ENCODE data around the gene UBE2G1.
"Not testable (repeated sequence)": the region's sequence is repeated elsewhere in the genome, so short reads cannot be mapped to it uniquely, and the experiment has no call there.

The UBE2G1 gene, protein sequence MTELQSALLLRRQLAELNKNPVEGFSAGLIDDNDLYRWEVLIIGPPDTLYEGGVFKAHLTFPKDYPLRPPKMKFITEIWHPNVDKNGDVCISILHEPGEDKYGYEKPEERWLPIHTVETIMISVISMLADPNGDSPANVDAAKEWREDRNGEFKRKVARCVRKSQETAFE

DNA sequence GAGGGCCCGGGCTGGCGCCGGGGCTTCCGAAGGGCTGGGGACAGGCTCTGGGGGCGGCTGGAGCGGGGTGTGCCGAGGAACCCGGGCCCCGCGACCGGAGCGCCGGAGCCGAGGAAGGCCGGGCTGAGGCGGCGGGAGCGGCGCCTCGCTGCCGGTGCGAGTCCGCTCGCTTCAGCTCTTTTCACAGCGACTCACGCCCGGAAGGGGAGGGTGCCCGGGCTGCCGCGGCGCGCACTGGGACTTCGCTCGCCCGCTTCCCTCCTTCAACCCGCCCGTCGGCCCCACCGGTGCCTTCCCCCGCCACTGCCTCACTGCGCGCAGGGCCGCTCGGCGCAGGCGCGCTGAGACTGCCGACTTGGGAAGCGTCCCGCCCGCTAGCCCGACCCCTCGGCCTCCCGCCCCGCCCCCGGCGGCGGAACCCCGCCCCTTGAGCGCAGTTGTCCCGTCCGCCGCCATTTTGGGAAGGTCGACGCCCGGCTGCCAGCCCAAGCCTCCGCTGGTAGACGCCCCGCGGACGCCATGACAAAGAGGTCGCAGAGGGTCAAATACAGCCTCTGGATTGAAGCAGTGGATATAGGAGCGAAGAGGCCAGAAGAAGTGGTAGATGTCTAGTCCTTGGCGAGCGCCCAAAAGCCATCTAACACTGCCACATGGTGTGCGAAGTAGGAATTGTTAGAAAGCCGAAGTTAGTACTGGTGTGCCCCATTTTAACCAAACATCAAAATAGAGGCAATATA is at the start of gene UBE2G1:
TSS of gene UBE2G1 (minus strand) at position 349 of the 737 bp plus-strand sequence. CDS start 359 bp downstream, outside the sequence.
- peak; percentile 81 for DNase-seq (ENCODE audit: low read depth)

DNA sequence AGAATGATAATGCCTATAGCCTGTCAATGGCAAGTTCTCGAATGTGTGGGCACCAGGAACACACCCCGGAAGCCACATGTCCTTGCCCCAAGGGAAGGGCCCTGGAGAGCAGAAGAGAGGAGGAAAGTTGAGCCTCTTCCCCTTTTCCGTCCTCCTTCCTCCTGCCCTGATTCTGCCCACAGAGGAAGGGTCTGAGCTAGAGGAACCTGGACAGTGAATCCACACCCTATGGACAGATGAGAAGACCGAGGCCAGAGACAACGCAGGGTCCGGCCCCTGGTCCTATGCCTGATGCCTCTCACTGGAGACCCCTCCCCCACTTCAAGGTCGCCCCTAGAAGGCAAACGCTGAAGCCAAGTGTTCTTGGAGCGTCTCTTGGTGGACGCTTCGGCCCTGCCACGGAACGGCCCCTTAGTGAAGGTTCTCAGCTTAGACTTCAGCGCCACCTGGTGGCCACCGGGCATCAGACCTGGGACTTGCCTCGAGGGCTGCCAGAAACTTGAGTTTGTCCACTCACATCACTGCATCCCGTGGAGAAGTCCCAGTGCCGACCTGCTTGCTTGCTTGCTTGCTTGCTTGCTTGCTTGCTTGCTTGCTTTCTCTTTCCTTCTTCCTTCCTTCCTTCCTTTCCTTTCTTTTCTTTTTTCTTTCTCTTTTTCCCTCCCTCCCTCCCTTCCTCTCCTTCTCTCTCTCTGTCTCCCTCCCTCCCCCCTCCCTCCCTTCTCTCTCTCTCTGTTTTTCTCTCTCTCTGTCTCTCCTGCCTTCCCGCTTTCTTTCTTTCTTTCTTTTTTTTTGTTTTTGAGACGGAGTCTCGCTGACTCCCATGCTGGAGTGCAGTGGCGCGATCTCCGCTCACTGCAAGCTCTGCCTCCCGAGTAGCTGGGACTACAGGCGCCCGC is 46.7 kb upstream of the UBE2G1 start:
- DNase-seq (ENCODE audit: low read depth) = peak; percentile 40

- no peak for DNase-seq (ENCODE audit: low read depth)
Measured at GRCh38 chr17:4411201-4411600, 44.7 kb upstream of the UBE2G1 start.

- DNase-seq (ENCODE audit: low read depth) = no peak
Measured at GRCh38 chr17:4409659-4410058, 43.2 kb upstream of the UBE2G1 start.

DNA sequence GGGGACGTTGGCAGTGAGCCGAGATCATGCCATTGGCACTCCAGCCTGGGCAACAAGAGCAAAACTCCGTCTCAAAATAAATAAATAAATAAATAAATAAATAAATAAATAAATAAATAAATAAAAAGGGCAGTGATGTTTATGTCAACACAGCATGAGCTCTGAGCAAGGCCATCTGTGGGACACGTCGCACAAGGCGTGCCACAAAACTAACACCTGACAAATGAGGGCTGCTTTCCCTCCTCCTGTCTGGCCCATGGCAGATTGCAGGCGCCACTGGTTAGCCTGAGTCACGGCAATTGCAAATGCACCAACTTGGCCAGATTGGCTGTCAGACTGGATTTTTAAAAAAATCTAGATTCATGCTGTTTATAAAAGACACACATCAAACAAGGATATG is 41.4 kb upstream of the UBE2G1 start:
- DNase-seq (ENCODE audit: low read depth) = no peak

DNA sequence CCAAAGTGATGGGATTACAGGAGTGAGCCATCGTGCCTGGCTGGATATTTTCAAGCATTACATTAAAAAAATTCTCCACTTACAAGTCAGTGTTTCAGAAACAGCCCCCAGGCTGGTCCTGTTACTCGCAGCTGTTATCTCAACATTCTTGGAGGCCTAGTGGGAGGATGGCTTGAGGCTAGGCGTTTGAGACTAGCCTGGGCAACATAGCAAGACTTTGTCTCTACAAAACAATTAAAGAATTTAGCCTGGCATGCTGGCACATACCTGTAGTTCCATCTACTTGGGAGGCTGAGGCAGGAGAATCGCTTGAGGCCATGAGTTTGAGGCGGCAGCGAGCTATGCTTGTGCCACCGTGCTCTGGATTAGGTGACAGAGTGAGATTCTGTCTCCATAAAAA is 40.7 kb upstream of the UBE2G1 start:
- DNase-seq (ENCODE audit: low read depth) = no peak

GRCh38 chr17:4406386-4406785 is 39.9 kb upstream of the UBE2G1 start:
- no peak for DNase-seq (ENCODE audit: low read depth)

DNA sequence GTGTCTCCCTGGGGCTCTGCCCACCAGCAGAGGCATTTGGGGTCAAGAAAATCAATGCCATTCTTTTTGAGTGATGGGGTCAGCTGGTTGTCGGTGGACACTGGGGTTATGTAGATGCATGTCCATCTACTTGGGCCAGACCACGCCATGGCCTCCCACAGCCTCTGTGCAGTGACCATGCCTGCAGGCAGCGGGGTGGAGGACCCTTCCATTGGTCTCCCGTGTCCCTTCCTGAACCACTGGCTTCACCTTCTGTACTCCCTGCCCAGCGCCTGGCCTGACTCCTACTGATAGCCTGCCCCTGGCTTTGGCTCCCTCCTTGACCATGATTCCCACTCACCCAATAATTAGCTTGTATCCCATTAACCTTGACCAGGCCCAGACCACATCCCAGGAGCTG is 39.2 kb upstream of the UBE2G1 start:
- DNase-seq (ENCODE audit: low read depth) = no peak

- DNase-seq (ENCODE audit: low read depth) = no peak
Measured at GRCh38 chr17:4405038-4405669, 38.7 kb upstream of the UBE2G1 start.

GRCh38 chr17:4397840-4398239 is 31.4 kb upstream of the UBE2G1 start:
- DNase-seq (ENCODE audit: low read depth) = no peak

DNA sequence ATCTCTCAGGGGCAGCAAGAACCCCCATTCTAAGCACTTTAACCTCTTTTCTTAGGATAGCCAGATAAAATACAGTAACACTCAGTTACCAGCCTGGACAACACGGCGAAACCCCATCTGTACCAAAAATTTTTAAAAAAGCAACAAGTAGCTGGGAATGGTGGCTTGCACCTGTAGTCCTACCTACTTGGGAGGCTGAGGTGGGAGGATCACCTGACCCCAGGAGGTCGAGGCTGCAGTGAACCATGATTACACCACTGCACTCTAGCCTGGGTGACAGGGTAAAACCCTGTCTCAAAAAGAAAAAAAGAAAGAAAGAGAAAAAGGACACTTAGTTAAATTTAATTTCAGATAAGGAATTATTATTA is 28.6 kb upstream of the UBE2G1 start:
- no peak for DNase-seq (ENCODE audit: low read depth)

DNA sequence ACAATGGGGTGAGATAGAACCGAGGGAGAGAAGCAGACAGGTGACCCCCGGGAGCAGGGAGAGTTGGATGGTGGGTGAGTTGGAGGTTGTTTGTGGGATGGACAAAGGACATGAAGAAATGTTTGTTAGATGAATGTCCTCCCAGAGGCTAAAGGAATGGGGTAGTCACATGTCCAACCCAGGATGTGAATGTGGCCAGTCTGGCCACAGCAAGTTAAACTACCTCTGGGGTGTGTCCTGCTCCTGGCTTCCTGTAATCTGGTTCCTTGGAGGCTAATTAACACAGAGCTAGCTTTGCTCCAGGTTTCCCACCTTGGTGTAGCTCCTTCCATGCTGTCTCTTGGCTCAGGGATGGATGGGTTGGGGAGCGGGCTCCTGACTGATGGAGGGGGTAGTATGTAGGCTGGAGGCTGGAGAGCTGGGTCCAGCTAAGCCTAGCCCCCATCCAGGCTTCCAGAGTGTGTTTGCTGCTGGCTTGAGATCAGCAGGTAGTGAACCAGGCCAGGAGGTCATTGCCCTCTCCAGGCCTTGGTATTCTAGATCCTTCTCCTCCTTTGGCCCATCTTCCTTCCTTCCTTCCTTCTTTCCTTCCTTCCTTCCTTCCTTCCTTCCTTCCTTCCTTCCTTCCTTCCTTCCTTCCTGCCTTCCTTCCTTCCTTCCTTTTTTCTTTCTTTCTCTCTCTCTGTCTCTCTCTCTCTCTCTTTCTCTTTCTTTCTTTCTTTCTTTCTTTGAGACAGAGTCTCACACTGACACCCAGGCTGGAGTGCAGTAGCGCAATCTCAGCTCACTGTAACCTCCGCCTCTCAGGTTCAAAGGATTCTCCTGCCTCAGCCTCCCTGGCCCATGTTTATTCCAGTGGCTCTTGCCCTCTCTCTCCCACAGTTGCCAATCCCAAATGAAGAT is 28.0 kb upstream of the UBE2G1 start:
- no peak for DNase-seq (ENCODE audit: low read depth)

DNA sequence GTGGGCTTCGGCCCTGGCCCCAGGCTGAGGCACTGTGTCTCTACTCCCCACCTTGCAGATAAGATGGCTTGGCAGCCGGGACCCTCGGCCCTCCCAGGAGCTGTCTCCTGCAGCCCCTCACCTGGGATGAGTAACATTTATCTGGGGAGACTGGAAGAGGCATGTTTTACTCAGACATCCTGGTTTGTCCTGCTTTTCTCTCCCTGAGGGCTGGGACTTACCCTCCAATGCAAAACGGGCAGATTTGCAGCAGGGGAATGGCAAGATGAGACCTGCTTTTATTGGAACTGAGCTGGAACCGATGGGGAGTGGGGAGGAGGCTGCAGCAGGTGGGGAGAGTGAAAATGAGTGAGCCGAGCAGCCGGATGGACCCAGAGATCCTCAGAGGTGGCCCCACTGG is 27.3 kb upstream of the UBE2G1 start:
- no peak for DNase-seq (ENCODE audit: low read depth)

DNA sequence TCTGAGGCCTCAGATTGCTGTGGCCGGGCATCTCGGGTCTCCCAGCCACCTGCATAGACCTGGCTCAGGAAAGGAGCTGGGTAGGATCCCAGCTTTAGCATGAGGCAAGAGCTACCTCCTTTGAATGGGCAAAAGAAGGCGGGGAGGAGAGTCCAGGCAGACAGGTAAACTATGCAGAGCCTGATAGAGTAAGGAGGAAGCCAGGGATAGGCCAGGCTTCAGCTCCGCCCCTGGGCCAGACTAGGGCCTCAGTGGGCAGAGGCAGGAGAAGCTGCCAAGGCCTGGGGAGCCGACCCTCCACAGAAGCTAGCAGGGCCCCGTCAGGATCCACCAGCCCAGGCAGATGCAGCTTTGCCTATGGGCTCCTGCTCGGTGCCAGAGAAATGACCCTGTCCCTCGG is 22.6 kb upstream of the UBE2G1 start:
- DNase-seq (ENCODE audit: low read depth) = no peak

GRCh38 chr17:4387137-4387536 is 20.7 kb upstream of the UBE2G1 start:
- no peak for DNase-seq (ENCODE audit: low read depth)

- DNase-seq (ENCODE audit: low read depth) = no peak
Measured at GRCh38 chr17:4386406-4386805, 19.9 kb upstream of the UBE2G1 start.

- no peak for DNase-seq (ENCODE audit: low read depth)
Measured at GRCh38 chr17:4381690-4382671, 15.5 kb upstream of the UBE2G1 start.

DNA sequence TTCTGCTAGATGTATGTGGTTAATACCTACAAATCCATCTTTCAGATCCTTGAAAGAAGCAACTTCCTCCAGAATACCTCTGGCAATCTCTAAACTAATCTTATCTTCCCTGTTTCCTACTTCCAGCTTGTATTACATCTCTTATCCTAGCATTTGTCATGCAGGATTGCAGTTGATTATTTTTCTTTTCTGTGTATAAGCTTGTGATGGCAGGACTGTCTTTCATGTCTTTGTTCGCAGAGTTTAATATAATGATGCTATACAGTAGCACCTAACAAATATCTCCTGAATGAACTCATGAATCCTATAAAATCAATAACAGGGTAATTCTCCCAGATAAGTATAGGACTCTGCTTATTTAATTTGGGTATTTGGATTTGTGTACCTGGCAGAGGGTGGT is 12.2 kb upstream of the UBE2G1 start:
- DNase-seq (ENCODE audit: low read depth) = no peak

DNA sequence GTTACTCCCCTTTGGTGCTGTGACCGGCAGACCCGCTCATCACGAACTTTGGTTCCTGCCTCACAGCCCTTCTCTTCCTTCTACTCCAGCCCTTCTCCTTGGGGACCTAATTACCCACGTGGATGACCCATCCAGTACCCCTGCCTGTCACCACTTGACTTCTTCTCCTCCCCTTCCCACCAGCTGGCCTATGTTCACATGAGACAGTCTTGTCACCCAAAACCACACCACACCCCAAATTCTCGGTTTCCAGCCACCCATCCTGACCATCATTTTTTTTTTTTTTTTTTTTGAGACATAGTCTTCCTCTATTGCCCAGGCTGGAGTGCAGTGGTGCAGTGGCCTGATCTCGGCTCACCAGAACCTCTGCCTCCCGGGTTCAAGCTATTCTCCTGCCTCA is 10.8 kb upstream of the UBE2G1 start:
- DNase-seq (ENCODE audit: low read depth) = not testable (repeated sequence)

DNA sequence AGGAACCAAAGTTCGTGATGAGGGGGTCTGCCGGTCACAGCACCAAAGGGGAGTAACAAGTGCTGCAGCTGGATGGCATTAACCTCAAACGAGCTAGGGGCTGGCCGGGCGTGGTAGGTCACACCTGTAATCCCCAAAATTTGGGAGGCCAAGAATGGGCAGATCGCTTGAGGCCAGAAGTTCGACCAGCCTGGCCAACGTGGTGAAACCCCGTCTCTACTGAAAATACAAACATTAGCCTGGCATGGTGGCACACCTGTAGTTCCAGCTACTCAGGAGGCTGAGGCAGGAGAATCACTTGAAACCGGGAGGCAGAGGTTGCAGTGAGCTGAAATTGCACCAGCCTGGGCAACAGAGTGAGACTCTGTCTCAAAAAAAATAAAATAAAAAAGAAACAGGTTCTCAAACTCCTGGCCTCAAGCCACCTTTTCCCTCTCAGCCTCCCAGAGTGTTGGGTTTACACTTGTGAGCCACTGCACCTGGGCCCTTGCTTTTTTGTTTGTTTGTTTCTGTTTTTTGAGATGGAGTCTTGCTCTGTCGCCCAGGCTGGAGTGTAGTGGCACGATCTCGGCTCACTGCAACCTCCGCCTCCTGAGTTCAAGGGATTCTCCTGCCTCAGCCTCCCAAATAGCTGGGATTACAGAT is 9.4 kb upstream of the UBE2G1 start:
- DNase-seq (ENCODE audit: low read depth) = not testable (repeated sequence)

All from HS-27A (cell line).